ENCODE data around the gene GLO1.

GLO1 gene

GRCh38 chr6:38687043-38687353, 15.9 kb downstream of the GLO1 start:
- ATAC-seq, result no peak
- no peak for TF ChIP-seq CSRNP3 (CRISPR knock-in tag; IDR thresholded peaks at IDR 0.05)
- no peak for TF ChIP-seq TSHZ2 (CRISPR knock-in tag; IDR thresholded peaks at IDR 0.05)
- no peak for TF ChIP-seq ISL1 (CRISPR knock-in tag; IDR thresholded peaks at IDR 0.05)
- TF ChIP-seq ZNF70 (CRISPR knock-in tag; IDR thresholded peaks at IDR 0.05), result no peak
- no peak for TF ChIP-seq POU6F1 (CRISPR knock-in tag; IDR thresholded peaks at IDR 0.05; ENCODE audit: borderline replicate concordance, low read depth)
- TF ChIP-seq ZNF565 (CRISPR knock-in tag; conservative IDR thresholded peaks at IDR 0.05; ENCODE audit: low read depth), result no peak
- TF ChIP-seq SNAI2 (CRISPR knock-in tag; IDR thresholded peaks at IDR 0.05), result no peak
- TF ChIP-seq, protein P1, sequence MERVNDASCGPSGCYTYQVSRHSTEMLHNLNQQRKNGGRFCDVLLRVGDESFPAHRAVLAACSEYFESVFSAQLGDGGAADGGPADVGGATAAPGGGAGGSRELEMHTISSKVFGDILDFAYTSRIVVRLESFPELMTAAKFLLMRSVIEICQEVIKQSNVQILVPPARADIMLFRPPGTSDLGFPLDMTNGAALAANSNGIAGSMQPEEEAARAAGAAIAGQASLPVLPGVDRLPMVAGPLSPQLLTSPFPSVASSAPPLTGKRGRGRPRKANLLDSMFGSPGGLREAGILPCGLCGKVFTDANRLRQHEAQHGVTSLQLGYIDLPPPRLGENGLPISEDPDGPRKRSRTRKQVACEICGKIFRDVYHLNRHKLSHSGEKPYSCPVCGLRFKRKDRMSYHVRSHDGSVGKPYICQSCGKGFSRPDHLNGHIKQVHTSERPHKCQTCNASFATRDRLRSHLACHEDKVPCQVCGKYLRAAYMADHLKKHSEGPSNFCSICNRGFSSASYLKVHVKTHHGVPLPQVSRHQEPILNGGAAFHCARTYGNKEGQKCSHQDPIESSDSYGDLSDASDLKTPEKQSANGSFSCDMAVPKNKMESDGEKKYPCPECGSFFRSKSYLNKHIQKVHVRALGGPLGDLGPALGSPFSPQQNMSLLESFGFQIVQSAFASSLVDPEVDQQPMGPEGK (CRISPR knock-in tag; IDR thresholded peaks at IDR 0.05; ENCODE audit: borderline replicate concordance), result no peak
- TF ChIP-seq OSR1 (CRISPR knock-in tag; IDR thresholded peaks at IDR 0.05), result no peak
- TF ChIP-seq ZFP3 (CRISPR knock-in tag; IDR thresholded peaks at IDR 0.05), result no peak
- no peak for TF ChIP-seq ZC3H10 (CRISPR knock-in tag; IDR thresholded peaks at IDR 0.05)
- no peak for TF ChIP-seq RARB (CRISPR knock-in tag; IDR thresholded peaks at IDR 0.05)
- TF ChIP-seq ARNTL (CRISPR knock-in tag; IDR thresholded peaks at IDR 0.05; ENCODE audit: borderline replicate concordance, low read depth), result no peak
- no peak for TF ChIP-seq TOX (CRISPR knock-in tag; IDR thresholded peaks at IDR 0.05; ENCODE audit: borderline replicate concordance)
- no peak for TF ChIP-seq CSDC2 (CRISPR knock-in tag; IDR thresholded peaks at IDR 0.05)
- TF ChIP-seq CREB5 (CRISPR knock-in tag; IDR thresholded peaks at IDR 0.05; ENCODE audit: low read depth), result no peak
- no peak for TF ChIP-seq TCF4 (CRISPR knock-in tag; IDR thresholded peaks at IDR 0.05; ENCODE audit: borderline replicate concordance)

- ATAC-seq, result no peak
- TF ChIP-seq CSDC2 (CRISPR knock-in tag; IDR thresholded peaks at IDR 0.05) (no peak), ZFP3 (CRISPR knock-in tag; IDR thresholded peaks at IDR 0.05) (no peak), ZNF8 (CRISPR knock-in tag; IDR thresholded peaks at IDR 0.05) (no peak), ISL1 (CRISPR knock-in tag; IDR thresholded peaks at IDR 0.05) (no peak), BACH2 (CRISPR knock-in tag; IDR thresholded peaks at IDR 0.05; ENCODE audit: borderline replicate concordance) (no peak), CREB5 (CRISPR knock-in tag; IDR thresholded peaks at IDR 0.05; ENCODE audit: low read depth) (no peak), ARNTL (CRISPR knock-in tag; IDR thresholded peaks at IDR 0.05; ENCODE audit: borderline replicate concordance, low read depth) (no peak), GLIS3 (CRISPR knock-in tag; IDR thresholded peaks at IDR 0.05) (no peak), POU6F1 (CRISPR knock-in tag; IDR thresholded peaks at IDR 0.05; ENCODE audit: borderline replicate concordance, low read depth) (no peak), TCF4 (CRISPR knock-in tag; IDR thresholded peaks at IDR 0.05; ENCODE audit: borderline replicate concordance) (no peak), ZNF565 (CRISPR knock-in tag; conservative IDR thresholded peaks at IDR 0.05; ENCODE audit: low read depth) (no peak), OSR1 (CRISPR knock-in tag; IDR thresholded peaks at IDR 0.05) (no peak), SNAI2 (CRISPR knock-in tag; IDR thresholded peaks at IDR 0.05) (no peak), RARB (CRISPR knock-in tag; IDR thresholded peaks at IDR 0.05) (no peak), ZC3H10 (CRISPR knock-in tag; IDR thresholded peaks at IDR 0.05) (no peak), TSHZ2 (CRISPR knock-in tag; IDR thresholded peaks at IDR 0.05) (no peak)
Observed at GRCh38 chr6:38686270-38687042, 16.5 kb downstream of the GLO1 start.

Measured in SK-N-SH treated with all-trans-retinoic acid at 6 μM for 48 hours (cell line).